Measurements from ENCODE around the gene EFCAB5. TPM values are rescaled to one million over a fixed set of nuclear protein-coding genes. Genes with fewer than 3 reads are reported as not detected.

EFCAB5 gene
- total RNA-seq, 1 donor from 2014 or later = 0.30 TPM

- no peak for TF ChIP-seq CTCF (conservative IDR thresholded peaks at IDR 0.05)
- Mint-ChIP-seq H3K9me3 (no peaks in the 10 kb centered on the region), H3K4me1 (no peaks in the 10 kb centered on the region), H3K36me3 (ENCODE audit: low read depth) (peaks cover 6% of the 10 kb centered on the region), H3K27ac (ENCODE audit: unreplicated experiment) (no peak overlapping the region), H3K4me3 (no peak overlapping the region), H3K27me3 (ENCODE audit: low read depth) (no peaks in the 10 kb centered on the region)
- no peak for DNase-seq (ENCODE audit: low read depth, low spot score)
Measured at GRCh38 chr17:30148376-30148775, 206.9 kb downstream of the EFCAB5 start.

GRCh38 chr17:30151471-30151870 is 210.0 kb downstream of the EFCAB5 start:
- H3K4me3 Mint-ChIP-seq = no peak overlapping the region
- H3K9me3 Mint-ChIP-seq = no peaks in the 10 kb centered on the region
- TF ChIP-seq CTCF (conservative IDR thresholded peaks at IDR 0.05) = no peak
- H3K27me3 Mint-ChIP-seq (ENCODE audit: low read depth) = no peaks in the 10 kb centered on the region
- no peak overlapping the region for H3K27ac Mint-ChIP-seq (ENCODE audit: unreplicated experiment)
- no peak for DNase-seq (ENCODE audit: low read depth, low spot score)
- H3K36me3 Mint-ChIP-seq (ENCODE audit: low read depth) = peaks cover 6% of the 10 kb centered on the region
- no peaks in the 10 kb centered on the region for H3K4me1 Mint-ChIP-seq

- H3K4me3 Mint-ChIP-seq = no peak overlapping the region
- no peak overlapping the region for H3K27ac Mint-ChIP-seq (ENCODE audit: unreplicated experiment)
- peaks cover 4% of the 10 kb centered on the region for H3K9me3 Mint-ChIP-seq
- no peaks in the 10 kb centered on the region for H3K27me3 Mint-ChIP-seq (ENCODE audit: low read depth)
- TF ChIP-seq CTCF (conservative IDR thresholded peaks at IDR 0.05) = no peak
- DNase-seq (ENCODE audit: low read depth, low spot score) = no peak
- peaks cover 20% of the 10 kb centered on the region for H3K36me3 Mint-ChIP-seq (ENCODE audit: low read depth)
- no peaks in the 10 kb centered on the region for H3K4me1 Mint-ChIP-seq
Measured at GRCh38 chr17:30153463-30153862, 212.0 kb downstream of the EFCAB5 start.

GRCh38 chr17:30155389-30155788 is 214.0 kb downstream of the EFCAB5 start:
- Mint-ChIP-seq H3K4me1 (no peaks in the 10 kb centered on the region), H3K27ac (ENCODE audit: unreplicated experiment) (no peak overlapping the region), H3K4me3 (no peak overlapping the region), H3K9me3 (peaks cover 14% of the 10 kb centered on the region), H3K36me3 (ENCODE audit: low read depth) (peaks cover 38% of the 10 kb centered on the region), H3K27me3 (ENCODE audit: low read depth) (no peaks in the 10 kb centered on the region)
- TF ChIP-seq CTCF (conservative IDR thresholded peaks at IDR 0.05) = no peak
- no peak for DNase-seq (ENCODE audit: low read depth, low spot score)

Small RNAs within 50 kb of the gene (microRNA-seq; reads per million reads assigned to microRNA genes)
- gene MIR423 = not detected

Other genes with a start within 250 kb of the EFCAB5 start
- 29.2 and 32.9 TPM in 2 replicates for gene SSH2, start 11.4 kb upstream of the EFCAB5 start, total RNA-seq
- gene NSRP1, start 175.2 kb downstream of the EFCAB5 start, total RNA-seq = 28.2 and 30.7 TPM in 2 replicates